ENCODE data around the gene ATRX. TPM values are rescaled to one million over a fixed set of nuclear protein-coding genes. Genes with fewer than 3 reads are reported as not detected.

Gene ATRX
- total and polyA plus RNA-seq, 2 of the 8 experiments (the other 6 are each of a cell fraction or from before 2014, with no cell fraction given): 28.4 to 97.8 TPM

DNA sequence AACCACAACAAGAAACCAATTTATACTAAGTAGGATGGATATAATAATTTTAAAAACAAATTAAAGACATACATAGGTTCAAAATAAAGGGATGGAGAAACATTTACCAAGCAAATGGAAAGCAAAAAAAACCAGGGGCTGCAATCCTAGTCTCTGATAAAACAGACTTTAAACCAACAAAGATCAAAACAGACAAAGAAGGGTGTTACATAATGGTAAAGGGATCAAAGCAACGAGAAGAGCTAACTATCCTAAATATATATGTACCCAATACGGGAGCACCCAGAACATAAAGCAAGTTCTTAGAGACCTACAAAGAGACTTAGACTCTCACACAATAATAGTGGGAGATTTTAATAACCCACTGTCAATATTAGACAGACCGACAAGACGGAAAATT lies 66.6 kb downstream of the ATRX start:
- H3K23ac ChIP-seq (ENCODE audit: insufficient read length): no peak overlapping the region
- no peak overlapping the region for H3K27ac ChIP-seq (ENCODE audit: low read depth, low read length)
- H3K79me2 ChIP-seq (ENCODE audit: control insufficient read depth in 1 of 2, insufficient read depth in 2 of 2, low read length in 2 of 2): peaks cover 0 to 76% of the 10 kb centered on the region in 2 experiments; a peak in 3 of 4 replicates
- no peaks in the 10 kb centered on the region for H3K9me3 ChIP-seq (ENCODE audit: insufficient read depth in 2 of 2, low read depth in 1 of 2, low read length in 1 of 2)
- WGBS, 2 experiments (ENCODE audit: extremely low coverage in 1 of 2, insufficient coverage in 1 of 2, insufficient read length in 1 of 2, insufficient replicate concordance in 2 of 2, low coverage in 1 of 2, low lambda C conversion rate in 2 of 2, missing lambda C conversion rate in 1 of 2): 88% methylated on average over 4 of the region's 4 CpGs; no CpG with 5 or more reads in 1 of the 2 experiments
- no peaks in the 10 kb centered on the region for H3K23me2 ChIP-seq (ENCODE audit: low read depth, low read length)
- no peaks in the 10 kb centered on the region for H3K4me1 ChIP-seq (replicated peaks in 1 of 4; ENCODE audit: control insufficient read depth in 3 of 4, insufficient read depth in 4 of 4, low read length in 3 of 4)
- no peak overlapping the region for H3K14ac ChIP-seq (ENCODE audit: insufficient read length)
- no peak overlapping the region for H4K8ac ChIP-seq (ENCODE audit: extremely low read depth, insufficient read depth, low read length)
- no peak overlapping the region for H3K56ac ChIP-seq (replicated peaks; ENCODE audit: insufficient read length, low read depth, low read length)
- no peak overlapping the region for H4K5ac ChIP-seq (ENCODE audit: insufficient read length, low read depth, low read length)
- no peak for TF ChIP-seq ASH2L (IDR thresholded peaks at IDR 0.05; ENCODE audit: low read length)
- TF ChIP-seq FOSL1 (IDR thresholded peaks at IDR 0.05; ENCODE audit: insufficient read depth, low read depth, low read length): no peak
- no peak for TF ChIP-seq TAF7 (optimal IDR thresholded peaks at IDR 0.05; ENCODE audit: borderline replicate concordance, low read depth, low read length)
- TF ChIP-seq RXRA (IDR thresholded peaks at IDR 0.05; ENCODE audit: insufficient read depth, low read depth, low read length): no peak
- TF ChIP-seq SP4 (IDR thresholded peaks at IDR 0.05; ENCODE audit: low read length): no peak
- TF ChIP-seq HDAC2 (IDR thresholded peaks at IDR 0.05; ENCODE audit: borderline replicate concordance in 1 of 2, low read depth in 2 of 2, low read length in 2 of 2): no peak
- TF ChIP-seq EGR1 (IDR thresholded peaks at IDR 0.05; ENCODE audit: borderline replicate concordance, low read depth, low read length): no peak
- no peak for TF ChIP-seq KDM5A (IDR thresholded peaks at IDR 0.05; ENCODE audit: low read length)
- TF ChIP-seq TBP (IDR thresholded peaks at IDR 0.05; ENCODE audit: low read depth, low read length): no peak
- TF ChIP-seq RFX5 (IDR thresholded peaks at IDR 0.05; ENCODE audit: borderline replicate concordance, low read depth, low read length): no peak
- TF ChIP-seq POLR2AphosphoS5 (IDR thresholded peaks at IDR 0.05; ENCODE audit: low read depth, low read length): no peak
- H3K9ac ChIP-seq (replicated peaks in 1 of 4; ENCODE audit: extremely low read depth in 1 of 4, low read depth in 3 of 4, low read length in 3 of 4): no peak overlapping the region
- H3K18ac ChIP-seq (ENCODE audit: extremely low read depth, low read length): no peak overlapping the region
- no peak overlapping the region for H3K4ac ChIP-seq (replicated peaks; ENCODE audit: insufficient read length, low read depth, low read length)
- H3K4me2 ChIP-seq (ENCODE audit: insufficient read depth in 1 of 2, low read depth in 2 of 2, low read length in 2 of 2): no peak overlapping the region
- no peak overlapping the region for H2BK120ac ChIP-seq (replicated peaks; ENCODE audit: low read depth, low read length)
- no peak overlapping the region for H4K91ac ChIP-seq (replicated peaks; ENCODE audit: insufficient read length, low read length)
- no peak overlapping the region for H2BK12ac ChIP-seq (ENCODE audit: low read depth, low read length)
- no peak overlapping the region for H2BK5ac ChIP-seq (ENCODE audit: low read depth, low read length)
- peaks cover 0 to 15% (median 0%) of the 10 kb centered on the region in 4 experiments; a peak in 2 of 8 replicates for H3K36me3 ChIP-seq (ENCODE audit: control insufficient read depth in 2 of 4, insufficient read depth in 4 of 4, low read length in 3 of 4)
- peaks cover 0 to under 1% of the 10 kb centered on the region in 2 experiments for H4K20me1 ChIP-seq (replicated peaks in 1 of 2; ENCODE audit: control insufficient read depth in 1 of 2, insufficient read depth in 2 of 2, low read length in 2 of 2)
- no peaks in the 10 kb centered on the region; the same call in 1 of the 2 replicates for H3K79me1 ChIP-seq (ENCODE audit: low read depth, low read length)
- ChIA-PET POLR2A (ENCODE audit: partially characterized antibody) (no interaction called here), CTCF (ENCODE audit: partially characterized antibody) (no interaction called here)
- FAIRE-seq (no peak), DNase-seq (ENCODE audit: low read depth in 1 of 2, low spot score in 2 of 2) (no peak)
- H2AFZ ChIP-seq (ENCODE audit: low read length): no peak overlapping the region
- H2BK20ac ChIP-seq (ENCODE audit: low read length): no peak overlapping the region
- H3K4me3 ChIP-seq (ENCODE audit: extremely low read depth in 1 of 4, insufficient read depth in 2 of 4, low read depth in 3 of 4, low read length in 4 of 4): no peak overlapping the region
- no peaks in the 10 kb centered on the region for H3K27me3 ChIP-seq (replicated peaks in 1 of 4; ENCODE audit: control insufficient read depth in 3 of 4, extremely low read depth in 1 of 4, insufficient read depth in 3 of 4, low read length in 3 of 4)
- no peak overlapping the region for H2AK5ac ChIP-seq (ENCODE audit: low read depth, low read length)
- H2BK15ac ChIP-seq (ENCODE audit: low read length): no peak overlapping the region

All from H1 (cell line).